GM18907 (cell line): ENCODE results near the gene TAPBPL.
"Not testable (repeated sequence)": the region's sequence is repeated elsewhere in the genome, so short reads cannot be mapped to it uniquely, and the experiment has no call there.

Experiments
- ATAC-seq: cut with Tn5 transposase; IDR thresholded peaks from one replicate; pipeline ENCODE4 v1.9.1; 2021; ENCODE audit warnings: mild to moderate bottlenecking, moderate library complexity; ENCODE audit not compliant: unreplicated experiment

TAPBPL gene

GRCh38 chr12:6462234-6462995, 10.6 kb downstream of the TAPBPL start:
- no peak for ATAC-seq

GRCh38 chr12:6463216-6463615, 11.4 kb downstream of the TAPBPL start:
- no peak for ATAC-seq

- no peak for ATAC-seq
These were observed 12.0 kb downstream of the TAPBPL start for GRCh38 chr12:6463858-6464257.

- ATAC-seq = no peak
These were observed 12.7 kb downstream of the TAPBPL start for GRCh38 chr12:6464531-6464930.

- ATAC-seq = no peak
These were observed 13.8 kb downstream of the TAPBPL start for GRCh38 chr12:6465467-6466183.

GRCh38 chr12:6466184-6466573, 14.3 kb downstream of the TAPBPL start:
- no peak for ATAC-seq

- not testable (repeated sequence) for ATAC-seq
These were observed 14.9 kb downstream of the TAPBPL start for GRCh38 chr12:6466751-6467150.

- ATAC-seq = not testable (repeated sequence)
These were observed 15.9 kb downstream of the TAPBPL start for GRCh38 chr12:6467571-6468282.

GRCh38 chr12:6468283-6468575, 16.4 kb downstream of the TAPBPL start:
- no peak for ATAC-seq

GRCh38 chr12:6469092-6469491, 17.2 kb downstream of the TAPBPL start:
- no peak for ATAC-seq

GRCh38 chr12:6469609-6470374, 17.9 kb downstream of the TAPBPL start:
- no peak for ATAC-seq

GRCh38 chr12:6470375-6471163, 18.7 kb downstream of the TAPBPL start, which contains the start of gene VAMP1:
Gene VAMP1 (minus strand): TSS chr12:6470677. CDS start chr12:6470531, 146 bp downstream.
- peak; percentile 93 for ATAC-seq

- ATAC-seq = no peak
These were observed 20.1 kb downstream of the TAPBPL start for GRCh38 chr12:6471989-6472360.

- no peak for ATAC-seq
These were observed 20.6 kb downstream of the TAPBPL start for GRCh38 chr12:6472491-6472890.

- ATAC-seq = not testable (repeated sequence)
These were observed 23.6 kb downstream of the TAPBPL start for GRCh38 chr12:6475233-6475975.

GRCh38 chr12:6476489-6476888, 24.6 kb downstream of the TAPBPL start:
- ATAC-seq = no peak

- ATAC-seq = not testable (repeated sequence)
These were observed 25.9 kb downstream of the TAPBPL start for GRCh38 chr12:6477601-6478377.

GRCh38 chr12:6478416-6478815, 26.6 kb downstream of the TAPBPL start:
- no peak for ATAC-seq

GRCh38 chr12:6488240-6488639, 36.4 kb downstream of the TAPBPL start:
- ATAC-seq = no peak
